ENCODE data around the gene FAM219A. TPM values are rescaled to one million over a fixed set of nuclear protein-coding genes. Genes with fewer than 3 reads are reported as not detected.

Gene FAM219A
- total RNA-seq, 4 donors from 2014 or later, result 12.6 to 19.7 (median 13.5) TPM

GRCh38 chr9:34463098-34463900 is 4.9 kb upstream of the FAM219A start:
- no peak for DNase-seq (ENCODE audit: low spot score in 2 of 2)
- WGBS, 2 donors, result 18 to 20% methylated on average over 5 of the region's 5 CpGs
- TF ChIP-seq CTCF (IDR thresholded peaks at IDR 0.05), result no peak
- no peak for TF ChIP-seq POLR2A (IDR thresholded peaks at IDR 0.05)
- H3K4me3 ChIP-seq (ENCODE audit: low read depth, poor library complexity, severe bottlenecking), result no peak overlapping the region
- intact Hi-C loops (cut with DNase I; ENCODE audit: low total_unique reads), result no loop called here

- WGBS, 2 donors, result 67 to 72% methylated on average over 3 of the region's 3 CpGs
- no peak for DNase-seq (ENCODE audit: low spot score in 2 of 2)
- TF ChIP-seq POLR2A (IDR thresholded peaks at IDR 0.05) (no peak), CTCF (IDR thresholded peaks at IDR 0.05) (no peak)
- intact Hi-C loops (cut with DNase I; ENCODE audit: low total_unique reads), result no loop called here
- H3K4me3 ChIP-seq (ENCODE audit: low read depth, poor library complexity, severe bottlenecking), result no peak overlapping the region
Measured at GRCh38 chr9:34459941-34460340, 1.6 kb upstream of the FAM219A start.

- DNase-seq (ENCODE audit: low spot score in 2 of 2), result peak in 1 of 2 donors; percentile 67
- H3K4me3 ChIP-seq (ENCODE audit: low read depth, poor library complexity, severe bottlenecking), result no peak overlapping the region
- intact Hi-C loops (cut with DNase I; ENCODE audit: low total_unique reads), result no loop called here
- TF ChIP-seq POLR2A (IDR thresholded peaks at IDR 0.05), result no peak
- no peak for TF ChIP-seq CTCF (IDR thresholded peaks at IDR 0.05)
- WGBS, 2 donors, result 82 to 84% methylated on average over 14 of the region's 14 CpGs
Measured at GRCh38 chr9:34459356-34459755, 986 bp upstream of the FAM219A start.

GRCh38 chr9:34458959-34459340 is 580 bp upstream of the FAM219A start:
- no peak for TF ChIP-seq CTCF (IDR thresholded peaks at IDR 0.05)
- no peak overlapping the region for H3K4me3 ChIP-seq (ENCODE audit: low read depth, poor library complexity, severe bottlenecking)
- no peak for DNase-seq (ENCODE audit: low spot score in 2 of 2)
- intact Hi-C loops (cut with DNase I; ENCODE audit: low total_unique reads), result no loop called here
- WGBS, 2 donors, result 16 to 18% methylated on average over 11 of the region's 11 CpGs

- 6 to 8% methylated on average over 48 of the region's 48 CpGs for WGBS, 2 donors
- intact Hi-C loops (cut with DNase I; ENCODE audit: low total_unique reads), result no loop called here
- TF ChIP-seq CTCF (IDR thresholded peaks at IDR 0.05) (no peak), POLR2A (IDR thresholded peaks at IDR 0.05) (no peak)
- DNase-seq (ENCODE audit: low spot score in 2 of 2), result peak; percentile 44 to 92
- H3K4me3 ChIP-seq (ENCODE audit: low read depth, poor library complexity, severe bottlenecking), result peak overlapping the region; percentile 59
Measured at GRCh38 chr9:34457266-34458012, 931 bp downstream of the FAM219A start.

All from lower leg skin (tissue), 4 donors.